Hematopoietic multipotent progenitor cell treated with erythropoietin and hydrocortisone succinate and interleukin-3 and kit ligand, for 15 days (in vitro differentiated cells): ENCODE results near the gene SLX4IP.

ENCODE experiments used
- DNase-seq: peaks from one replicate; pipeline ENCODE4 v3.0.0-alpha.2; 2015; ENCODE audit warnings: low spot score

The SLX4IP gene

GRCh38 chr20:10466855-10467254 is 31.8 kb downstream of the SLX4IP start:
- no peak for DNase-seq

- no peak for DNase-seq
Observed at GRCh38 chr20:10467681-10468339, 32.7 kb downstream of the SLX4IP start.

- DNase-seq, result no peak
Observed at GRCh38 chr20:10468340-10468845, 33.3 kb downstream of the SLX4IP start.

- DNase-seq, result no peak
Observed at GRCh38 chr20:10469056-10469455, 34.0 kb downstream of the SLX4IP start.

- DNase-seq, result peak; percentile 78
Observed at GRCh38 chr20:10469599-10469998, 34.5 kb downstream of the SLX4IP start.

- DNase-seq, result no peak
Observed at GRCh38 chr20:10470276-10470675, 35.2 kb downstream of the SLX4IP start.

GRCh38 chr20:10472871-10473270 is 37.8 kb downstream of the SLX4IP start:
- DNase-seq, result no peak

- DNase-seq, result no peak
Observed at GRCh38 chr20:10474606-10475184, 39.6 kb downstream of the SLX4IP start.

- DNase-seq, result no peak
Observed at GRCh38 chr20:10475225-10475624, 40.1 kb downstream of the SLX4IP start.

- peak; percentile 23 for DNase-seq
Observed at GRCh38 chr20:10476319-10476724, 41.2 kb downstream of the SLX4IP start.

- DNase-seq, result no peak
Observed at GRCh38 chr20:10478205-10478604, 43.1 kb downstream of the SLX4IP start.

GRCh38 chr20:10478930-10479329 is 43.8 kb downstream of the SLX4IP start:
- no peak for DNase-seq

GRCh38 chr20:10481676-10482075 is 46.6 kb downstream of the SLX4IP start:
- DNase-seq, result no peak

- DNase-seq, result no peak
Observed at GRCh38 chr20:10483691-10484090, 48.6 kb downstream of the SLX4IP start.

GRCh38 chr20:10487142-10488136 is 52.3 kb downstream of the SLX4IP start:
- DNase-seq, result no peak

- DNase-seq, result no peak
Observed at GRCh38 chr20:10488534-10488933, 53.4 kb downstream of the SLX4IP start.

- DNase-seq, result no peak
Observed at GRCh38 chr20:10489853-10490252, 54.7 kb downstream of the SLX4IP start.

GRCh38 chr20:10490257-10490656 is 55.2 kb downstream of the SLX4IP start:
- DNase-seq, result no peak

GRCh38 chr20:10490706-10491105 is 55.6 kb downstream of the SLX4IP start:
- DNase-seq, result no peak

GRCh38 chr20:10492065-10492464 is 57.0 kb downstream of the SLX4IP start:
- DNase-seq, result no peak

- DNase-seq, result no peak
Observed at GRCh38 chr20:10492844-10493243, 57.7 kb downstream of the SLX4IP start.

- DNase-seq, result no peak
Observed at GRCh38 chr20:10495173-10495572, 60.1 kb downstream of the SLX4IP start.

GRCh38 chr20:10496465-10496864 is 61.4 kb downstream of the SLX4IP start:
- DNase-seq, result no peak
